Upper lobe of left lung (tissue), 6 donors: ENCODE results near the gene SH3D21. TPM values are rescaled to one million over a fixed set of nuclear protein-coding genes. Genes with fewer than 3 reads are reported as not detected.

ENCODE experiments used
- ATAC-seq, 2 donors: fragments of 200-7000 bp; cut with Tn5 transposase; one replicate each; pipeline ENCODE4 v1.9.1; 2022; ENCODE audit warnings: mild to moderate bottlenecking in 2 of 2, moderate library complexity in 2 of 2; ENCODE audit not compliant: low FRiP score in 2 of 2
- DNase-seq, 2 donors: peaks; one replicate each; pipeline ENCODE4 v3.0.0-alpha.2; 2019 to 2020
- H3K27ac ChIP-seq, 4 donors: fragments of 200-600 bp; sonication (generic); one replicate each; pipeline ENCODE4 v1.5.1; 2016 to 2019
- H3K27me3 ChIP-seq, 4 donors: fragments of 200-600 bp; sonication (generic); one replicate each; pipeline ENCODE4 v1.5.1; 2017 to 2019
- H3K36me3 ChIP-seq, 4 donors: fragments of 200-600 bp; sonication (generic); one replicate each; pipeline ENCODE4 v1.5.1; 2016 to 2019
- H3K4me1 ChIP-seq, 4 donors: fragments of 200-600 bp; sonication (generic); one replicate each; pipeline ENCODE4 v1.5.1; 2018 to 2019
- H3K4me3 ChIP-seq, 4 donors: fragments of 200-600 bp; sonication (generic); one replicate each; pipeline ENCODE4 v1.5.1; 2017 to 2019; ENCODE audit warnings: mild to moderate bottlenecking in 2 of 4, moderate library complexity in 1 of 4
- H3K9me3 ChIP-seq, 4 donors: fragments of 200-600 bp; sonication (generic); one replicate each; pipeline ENCODE4 v1.5.1; 2018 to 2019
- CTCF ChIP-seq, 6 experiments: fragments of 450-650 bp in 4 of 6; fragments of 200-600 bp in 2 of 6; sonication (generic) in 2 of 6; IDR thresholded peaks; one replicate each; pipeline ENCODE4 v1.5.1; 2016 to 2019; ENCODE audit warnings: antibody characterized with exemption in 6 of 6
- EP300 ChIP-seq, 4 donors: sonication (generic); formaldehyde crosslinking; IDR thresholded peaks; one replicate each; pipeline ENCODE4 v1.5.1; 2017; ENCODE audit warnings: antibody characterized with exemption in 4 of 4, control low read depth in 2 of 4
- POLR2A ChIP-seq, 4 donors: fragments of 450-650 bp; IDR thresholded peaks; one replicate each; pipeline ENCODE4 v1.5.1; 2016 to 2017; ENCODE audit warnings: antibody characterized with exemption in 4 of 4, mild to moderate bottlenecking in 2 of 4
- POLR2AphosphoS5 ChIP-seq, 2 donors: sonication (generic); formaldehyde crosslinking; IDR thresholded peaks; one replicate each; pipeline ENCODE4 v1.5.1; 2017; ENCODE audit warnings: antibody characterized with exemption in 2 of 2
- WGBS, 2 donors: methylation state at CpG; one replicate each; pipeline ENCODE4 v1.1.5; 2017 to 2018; 5-methylcytosine and 5-hydroxymethylcytosine counted together
- total RNA-seq, 6 donors: library from RNA; depleted of rRNA in 4 of 6; stranded (reverse); fragments of >200 nt in 4 of 6; gene quantifications; one replicate each; pipeline versions ENCODE4 v1.1.0 to v1.2.1, GENCODE V29; 2016 to 2021
- donor health status: DM: no; HTN: no; CAD: no; lungs with moderate emphysema.
- donor health status: DM: no; HTN: yes; CAD: no; lungs with severe emphysema.

Gene SH3D21
- total RNA-seq, 6 donors from 2014 or later, result 4.4 to 65.0 (median 13.1) TPM

GRCh38 chr1:36354486-36354885 lies 48.3 kb downstream of the SH3D21 start:
- no peak for TF ChIP-seq EP300 (IDR thresholded peaks at IDR 0.05)
- TF ChIP-seq CTCF (IDR thresholded peaks at IDR 0.05), result no peak
- no peak for TF ChIP-seq POLR2AphosphoS5 (IDR thresholded peaks at IDR 0.05)
- TF ChIP-seq POLR2A (IDR thresholded peaks at IDR 0.05), result no peak
- H3K36me3 ChIP-seq, result peaks cover 17 to 74% (median 52%) of the 10 kb centered on the region in 4 donors

GRCh38 chr1:36355811-36356210 lies 49.6 kb downstream of the SH3D21 start:
- ATAC-seq, result no peak
- H3K36me3 ChIP-seq, result peaks cover 17 to 71% (median 51%) of the 10 kb centered on the region in 4 donors

More at GRCh38 chr1:36354486-36354885, 48.3 kb downstream of the SH3D21 start:
- peaks cover 32 to 38% (median 36%) of the 10 kb centered on the region in 4 donors for H3K4me1 ChIP-seq
- no peak overlapping the region for H3K27ac ChIP-seq
- WGBS, 2 donors, result 92 to 98% methylated on average over 11 of the region's 11 CpGs
- no peak for DNase-seq
- H3K9me3 ChIP-seq, result no peaks in the 10 kb centered on the region
- ATAC-seq, result no peak
- no peaks in the 10 kb centered on the region for H3K27me3 ChIP-seq
- H3K4me3 ChIP-seq, result no peak overlapping the region

GRCh38 chr1:36358514-36359084 lies 52.4 kb downstream of the SH3D21 start:
- Histone ChIP-seq H3K36me3 (peaks cover 19 to 77% (median 59%) of the 10 kb centered on the region in 4 donors), H3K27ac (no peak overlapping the region), H3K27me3 (no peaks in the 10 kb centered on the region), H3K9me3 (no peaks in the 10 kb centered on the region), H3K4me1 (peaks cover 10 to 11% (median 11%) of the 10 kb centered on the region in 4 donors), H3K4me3 (no peak overlapping the region)
- no peak for ATAC-seq
- no peak for DNase-seq
- TF ChIP-seq POLR2A (IDR thresholded peaks at IDR 0.05) (no peak), CTCF (IDR thresholded peaks at IDR 0.05) (no peak), POLR2AphosphoS5 (IDR thresholded peaks at IDR 0.05) (no peak), EP300 (IDR thresholded peaks at IDR 0.05) (no peak)
- WGBS, 2 donors, result 92 to 94% methylated on average over 10 to 13 of the region's 13 CpGs

More at GRCh38 chr1:36355811-36356210, 49.6 kb downstream of the SH3D21 start:
- H3K4me3 ChIP-seq, result no peak overlapping the region
- no peak for DNase-seq
- TF ChIP-seq EP300 (IDR thresholded peaks at IDR 0.05), result no peak
- 81 to 86% methylated on average over 4 of the region's 4 CpGs for WGBS, 2 donors
- no peak overlapping the region for H3K27ac ChIP-seq
- no peaks in the 10 kb centered on the region for H3K27me3 ChIP-seq
- peaks cover 26 to 34% (median 31%) of the 10 kb centered on the region in 4 donors for H3K4me1 ChIP-seq
- no peaks in the 10 kb centered on the region for H3K9me3 ChIP-seq

- no peak for TF ChIP-seq EP300 (IDR thresholded peaks at IDR 0.05)
- no peak for TF ChIP-seq POLR2A (IDR thresholded peaks at IDR 0.05)
- no peak for TF ChIP-seq POLR2AphosphoS5 (IDR thresholded peaks at IDR 0.05)
- no peak for TF ChIP-seq CTCF (IDR thresholded peaks at IDR 0.05)
- ATAC-seq (no peak), DNase-seq (no peak)
- Histone ChIP-seq H3K27me3 (no peaks in the 10 kb centered on the region), H3K4me1 (peaks cover 10 to 11% (median 11%) of the 10 kb centered on the region in 4 donors), H3K4me3 (no peak overlapping the region), H3K36me3 (peaks cover 11 to 69% (median 51%) of the 10 kb centered on the region in 4 donors), H3K27ac (peak overlapping the region; percentile 65 to 77 (median 70)), H3K9me3 (no peaks in the 10 kb centered on the region)
- WGBS, 2 donors, result 94% methylated on average over 5 of the region's 5 CpGs
Observed at GRCh38 chr1:36359383-36359782, 53.2 kb downstream of the SH3D21 start.

- peaks cover 5 to 63% (median 45%) of the 10 kb centered on the region in 4 donors for H3K36me3 ChIP-seq
- no peaks in the 10 kb centered on the region for H3K9me3 ChIP-seq
- TF ChIP-seq EP300 (IDR thresholded peaks at IDR 0.05) (peak in 1 of 4 donors; percentile 5), POLR2AphosphoS5 (IDR thresholded peaks at IDR 0.05) (peak; percentile 56 to 58), POLR2A (IDR thresholded peaks at IDR 0.05) (no peak), CTCF (IDR thresholded peaks at IDR 0.05) (no peak)
- ATAC-seq (peak; percentile 38 to 77), DNase-seq (peak in 1 of 2 donors; percentile 85)
- 43 to 48% methylated on average over 5 to 6 of the region's 6 CpGs for WGBS, 2 donors
- peak overlapping the region; percentile 65 to 77 (median 70) for H3K27ac ChIP-seq
- peaks cover 11 to 12% (median 12%) of the 10 kb centered on the region in 4 donors for H3K4me1 ChIP-seq
- no peak overlapping the region for H3K4me3 ChIP-seq
- no peaks in the 10 kb centered on the region for H3K27me3 ChIP-seq
Observed at GRCh38 chr1:36359911-36360550, 53.9 kb downstream of the SH3D21 start.
